Epithelial cell of proximal tubule (primary cell): ENCODE data around the gene SMTNL2. TPM values are rescaled to one million over a fixed set of nuclear protein-coding genes. Genes with fewer than 3 reads are reported as not detected.

Experiments
- DNase-seq: peaks from one replicate; pipeline ENCODE4 v3.0.0-alpha.2; 2011; ENCODE audit warnings: low read depth
- H3K4me3 ChIP-seq: 2 replicates; pipeline ENCODE4 v1.5.1; 2011; ENCODE audit warnings: low read depth, mild to moderate bottlenecking, low read length
- CTCF ChIP-seq: conservative IDR thresholded peaks from 2 replicates; pipeline ENCODE4 v1.5.1; 2012; ENCODE audit warnings: low read depth, mild to moderate bottlenecking, low read length
- total RNA-seq: library from RNA; depleted of rRNA; stranded (reverse); fragments of >200 nt; gene quantifications from 2 replicates; pipeline ENCODE4 v1.2.3, GENCODE V29; 2015

Gene SMTNL2
- total RNA-seq, 1 donor from 2014 or later = 1.3 TPM

GRCh38 chr17:4557626-4558346, 26.5 kb upstream of the SMTNL2 start:
- H3K4me3 ChIP-seq = no peak overlapping the region
- no peak for TF ChIP-seq CTCF
- DNase-seq = no peak

- no peak for TF ChIP-seq CTCF
- H3K4me3 ChIP-seq = no peak overlapping the region
- DNase-seq = no peak
These were observed 25.9 kb upstream of the SMTNL2 start for GRCh38 chr17:4558347-4558971.

GRCh38 chr17:4559139-4559791, 25.1 kb upstream of the SMTNL2 start:
- TF ChIP-seq CTCF = no peak
- no peak for DNase-seq
- no peak overlapping the region for H3K4me3 ChIP-seq

GRCh38 chr17:4559966-4560365, 24.4 kb upstream of the SMTNL2 start:
- no peak overlapping the region for H3K4me3 ChIP-seq
- DNase-seq = no peak
- no peak for TF ChIP-seq CTCF

GRCh38 chr17:4560421-4560820, 23.9 kb upstream of the SMTNL2 start, which contains the start of gene GGT6:
Gene GGT6 (minus strand): TSS chr17:4560577. CDS start chr17:4560521, 56 bp downstream.
- no peak for TF ChIP-seq CTCF
- no peak within 1 kb of the TSS for H3K4me3 ChIP-seq

GRCh38 chr17:4560837-4561256, 23.5 kb upstream of the SMTNL2 start:
- no peak for DNase-seq
- TF ChIP-seq CTCF = peak; percentile 46
- H3K4me3 ChIP-seq = no peak overlapping the region

More at GRCh38 chr17:4560421-4560820, 23.9 kb upstream of the SMTNL2 start, which contains the start of gene GGT6:
- no peak for DNase-seq
